IPS-20b (cell line): ENCODE measurements around the gene CBLN4.

Source experiments
- H3K27ac ChIP-seq: one replicate; pipeline ENCODE4 v1.5.1; 2013; ENCODE audit warnings: low read length
- H3K27me3 ChIP-seq: 2 replicates; pipeline ENCODE4 v1.6.1; 2013; ENCODE audit warnings: mild to moderate bottlenecking, low read length, inconsistent platforms; ENCODE audit not compliant: insufficient read depth
- H3K36me3 ChIP-seq: 2 replicates; pipeline ENCODE4 v1.6.1; 2013; ENCODE audit warnings: low read depth, mild to moderate bottlenecking, inconsistent platforms, low read length, moderate library complexity; ENCODE audit not compliant: insufficient read depth
- H3K4me1 ChIP-seq: 2 replicates; pipeline ENCODE4 v1.6.1; 2013; ENCODE audit warnings: mild to moderate bottlenecking, control low read depth, inconsistent platforms, low read length, moderate library complexity; ENCODE audit not compliant: insufficient read depth
- H3K4me3 ChIP-seq: 2 replicates; pipeline ENCODE4 v1.5.1; 2013; ENCODE audit warnings: mild to moderate bottlenecking, low read length, inconsistent platforms
- H3K9ac ChIP-seq: 2 replicates; pipeline ENCODE4 v1.6.1; 2013; ENCODE audit warnings: low read depth, mild to moderate bottlenecking, inconsistent platforms, low read length, moderate library complexity
- H3K9me3 ChIP-seq: 2 replicates; pipeline ENCODE4 v1.6.1; 2013; ENCODE audit warnings: mild to moderate bottlenecking, low read depth, low read length, inconsistent platforms; ENCODE audit not compliant: insufficient read depth

CBLN4 gene

GRCh38 chr20:56005389-56005715, at the start of gene CBLN4:
Gene CBLN4 (minus strand): TSS chr20:56005519. CDS start chr20:56004171, 1,348 bp downstream.
- Histone ChIP-seq H3K36me3 (no peaks in the 10 kb centered on the region), H3K9ac (no peak within 1 kb of the TSS), H3K27ac (no peak within 1 kb of the TSS), H3K9me3 (no peaks in the 10 kb centered on the region; the same call in none of the 2 replicates), H3K27me3 (peaks cover 83% of the 10 kb centered on the region), H3K4me1 (no peaks in the 10 kb centered on the region), H3K4me3 (peak within 1 kb of the TSS; percentile 57; the same call in 1 of the 2 replicates)

- H3K4me3 ChIP-seq: no peak overlapping the region
- no peak overlapping the region for H3K9ac ChIP-seq
- no peaks in the 10 kb centered on the region for H3K27me3 ChIP-seq
- no peaks in the 10 kb centered on the region for H3K36me3 ChIP-seq
- H3K27ac ChIP-seq: no peak overlapping the region
- H3K9me3 ChIP-seq: peaks cover 60% of the 10 kb centered on the region
- no peaks in the 10 kb centered on the region for H3K4me1 ChIP-seq
These were observed 37.9 kb upstream of the CBLN4 start for GRCh38 chr20:56043227-56043626.

GRCh38 chr20:56032251-56032650, 26.9 kb upstream of the CBLN4 start:
- Histone ChIP-seq H3K9me3 (peaks cover 87% of the 10 kb centered on the region), H3K4me1 (no peaks in the 10 kb centered on the region), H3K36me3 (no peaks in the 10 kb centered on the region), H3K27me3 (no peaks in the 10 kb centered on the region), H3K9ac (no peak overlapping the region), H3K27ac (no peak overlapping the region), H3K4me3 (no peak overlapping the region)

- H3K4me3 ChIP-seq: no peak overlapping the region
- H3K9ac ChIP-seq: no peak overlapping the region
- H3K27me3 ChIP-seq: no peaks in the 10 kb centered on the region
- H3K4me1 ChIP-seq: no peaks in the 10 kb centered on the region
- H3K9me3 ChIP-seq: peaks cover 30% of the 10 kb centered on the region
- H3K27ac ChIP-seq: no peak overlapping the region
- no peaks in the 10 kb centered on the region for H3K36me3 ChIP-seq
These were observed 13.4 kb upstream of the CBLN4 start for GRCh38 chr20:56018716-56019115.

- Histone ChIP-seq H3K36me3 (no peaks in the 10 kb centered on the region), H3K4me3 (no peak overlapping the region), H3K4me1 (no peaks in the 10 kb centered on the region), H3K27ac (no peak overlapping the region), H3K9me3 (peaks cover 25% of the 10 kb centered on the region), H3K9ac (no peak overlapping the region), H3K27me3 (no peaks in the 10 kb centered on the region)
These were observed 12.9 kb upstream of the CBLN4 start for GRCh38 chr20:56018194-56018593.

GRCh38 chr20:56017560-56017959, 12.2 kb upstream of the CBLN4 start:
- Histone ChIP-seq H3K4me3 (no peak overlapping the region), H3K4me1 (no peaks in the 10 kb centered on the region), H3K36me3 (no peaks in the 10 kb centered on the region), H3K27ac (no peak overlapping the region), H3K9ac (no peak overlapping the region), H3K27me3 (no peaks in the 10 kb centered on the region), H3K9me3 (peaks cover 20% of the 10 kb centered on the region)

- Histone ChIP-seq H3K9me3 (peaks cover 8% of the 10 kb centered on the region), H3K4me1 (no peaks in the 10 kb centered on the region), H3K9ac (no peak overlapping the region), H3K27ac (no peak overlapping the region), H3K4me3 (no peak overlapping the region), H3K36me3 (no peaks in the 10 kb centered on the region), H3K27me3 (no peaks in the 10 kb centered on the region)
These were observed 9.7 kb upstream of the CBLN4 start for GRCh38 chr20:56014998-56015397.

GRCh38 chr20:56014151-56014550, 8.8 kb upstream of the CBLN4 start:
- H3K27ac ChIP-seq: no peak overlapping the region
- no peaks in the 10 kb centered on the region for H3K36me3 ChIP-seq
- H3K4me3 ChIP-seq: no peak overlapping the region
- H3K4me1 ChIP-seq: no peaks in the 10 kb centered on the region
- no peak overlapping the region for H3K9ac ChIP-seq
- no peaks in the 10 kb centered on the region for H3K27me3 ChIP-seq
- H3K9me3 ChIP-seq: peaks cover 6% of the 10 kb centered on the region

GRCh38 chr20:56004611-56005388, 519 bp downstream of the CBLN4 start:
- H3K4me1 ChIP-seq: no peaks in the 10 kb centered on the region
- H3K9ac ChIP-seq: no peak overlapping the region
- H3K4me3 ChIP-seq: peak overlapping the region; percentile 57; the same call in 1 of the 2 replicates
- H3K27ac ChIP-seq: no peak overlapping the region
- no peaks in the 10 kb centered on the region for H3K36me3 ChIP-seq
- H3K9me3 ChIP-seq: no peaks in the 10 kb centered on the region; the same call in none of the 2 replicates
- H3K27me3 ChIP-seq: peaks cover 88% of the 10 kb centered on the region

- H3K4me1 ChIP-seq: no peaks in the 10 kb centered on the region
These were observed 1.3 kb downstream of the CBLN4 start for GRCh38 chr20:56004007-56004406.

GRCh38 chr20:56002908-56003800, 2.2 kb downstream of the CBLN4 start:
- Histone ChIP-seq H3K9ac (no peak overlapping the region), H3K4me3 (peak overlapping the region; percentile 62), H3K9me3 (no peaks in the 10 kb centered on the region; the same call in none of the 2 replicates), H3K36me3 (no peaks in the 10 kb centered on the region), H3K27me3 (peaks cover 83% of the 10 kb centered on the region), H3K4me1 (no peaks in the 10 kb centered on the region), H3K27ac (no peak overlapping the region)

More at GRCh38 chr20:56004007-56004406, 1.3 kb downstream of the CBLN4 start:
- Histone ChIP-seq H3K27ac (no peak overlapping the region), H3K4me3 (peak overlapping the region; percentile 62; the same call in 1 of the 2 replicates), H3K9me3 (no peaks in the 10 kb centered on the region; the same call in none of the 2 replicates), H3K27me3 (peaks cover 88% of the 10 kb centered on the region), H3K36me3 (no peaks in the 10 kb centered on the region), H3K9ac (no peak overlapping the region)
